Neural crest cell (in vitro differentiated cells): ENCODE data around the gene ZNF598. TPM values are rescaled to one million over a fixed set of nuclear protein-coding genes. Genes with fewer than 3 reads are reported as not detected.
A peak's percentile ranks its signal among the peaks of the same experiment; 100 is the strongest.

Experiments used
- DNase-seq: peaks from one replicate; pipeline ENCODE4 v3.0.0; 2021; ENCODE audit warnings: low read depth, mixed read lengths, low spot score
- H3K27ac Mint-ChIP-seq: one replicate; pipeline ENCODE4 v1.8.0; 2021; ENCODE audit warnings: mild to moderate bottlenecking, mixed read lengths; ENCODE audit not compliant: unreplicated experiment
- H3K27me3 Mint-ChIP-seq: 2 replicates; pipeline ENCODE4 v1.8.0; 2021; ENCODE audit warnings: low read depth, mild to moderate bottlenecking, mixed read lengths
- H3K36me3 Mint-ChIP-seq: 2 replicates; pipeline ENCODE4 v1.8.0; 2021; ENCODE audit warnings: low read depth, mild to moderate bottlenecking, mixed read lengths
- H3K4me1 Mint-ChIP-seq: 2 replicates; pipeline ENCODE4 v1.8.0; 2021; ENCODE audit warnings: mixed read lengths
- H3K4me3 Mint-ChIP-seq: one replicate; pipeline ENCODE4 v1.8.0; 2021; ENCODE audit warnings: mild to moderate bottlenecking, mixed read lengths
- H3K9me3 Mint-ChIP-seq: 2 replicates; pipeline ENCODE4 v1.8.0; 2021; ENCODE audit warnings: mixed read lengths
- total RNA-seq: library from RNA; stranded (reverse); gene quantifications from 2 replicates; pipeline ENCODE4 v1.2.1, GENCODE V29; 2021
- TF ChIP-seq, protein P1 (sequence below): fragments of 200-600 bp; sonication (generic); conservative IDR thresholded peaks from 2 replicates; pipeline ENCODE4 v1.5.0; 2021; ENCODE audit warnings: antibody characterized with exemption, mild to moderate bottlenecking

Gene ZNF598
- total RNA-seq, 1 donor from 2014 or later = 55.7 TPM

DNA sequence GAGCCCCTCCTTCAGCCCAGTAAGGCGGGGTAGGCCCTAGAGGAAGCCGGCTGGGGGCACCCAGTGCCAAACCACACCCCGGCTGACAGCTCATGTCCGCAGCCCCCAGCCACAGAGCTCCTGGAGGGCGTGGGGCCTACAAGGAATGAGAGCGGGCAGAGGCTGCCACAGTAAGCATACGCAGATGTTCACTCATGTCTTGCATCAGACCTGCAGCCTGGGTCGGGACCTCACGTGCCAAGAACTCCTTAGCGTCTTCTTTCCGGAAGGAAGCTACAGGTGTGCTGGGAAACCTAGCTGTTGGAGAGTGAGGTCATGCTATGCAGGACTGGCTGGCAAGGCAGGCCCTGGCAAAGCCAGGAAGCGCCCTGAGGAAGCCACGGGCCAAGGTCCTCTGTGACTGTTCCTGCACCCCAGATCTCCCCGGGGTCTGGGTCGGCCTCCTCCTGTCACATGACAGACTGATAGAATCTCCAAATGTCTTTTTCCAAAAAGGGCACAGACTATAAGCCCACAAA is 1.6 kb downstream of the ZNF598 start:
- TF ChIP-seq, protein P1, sequence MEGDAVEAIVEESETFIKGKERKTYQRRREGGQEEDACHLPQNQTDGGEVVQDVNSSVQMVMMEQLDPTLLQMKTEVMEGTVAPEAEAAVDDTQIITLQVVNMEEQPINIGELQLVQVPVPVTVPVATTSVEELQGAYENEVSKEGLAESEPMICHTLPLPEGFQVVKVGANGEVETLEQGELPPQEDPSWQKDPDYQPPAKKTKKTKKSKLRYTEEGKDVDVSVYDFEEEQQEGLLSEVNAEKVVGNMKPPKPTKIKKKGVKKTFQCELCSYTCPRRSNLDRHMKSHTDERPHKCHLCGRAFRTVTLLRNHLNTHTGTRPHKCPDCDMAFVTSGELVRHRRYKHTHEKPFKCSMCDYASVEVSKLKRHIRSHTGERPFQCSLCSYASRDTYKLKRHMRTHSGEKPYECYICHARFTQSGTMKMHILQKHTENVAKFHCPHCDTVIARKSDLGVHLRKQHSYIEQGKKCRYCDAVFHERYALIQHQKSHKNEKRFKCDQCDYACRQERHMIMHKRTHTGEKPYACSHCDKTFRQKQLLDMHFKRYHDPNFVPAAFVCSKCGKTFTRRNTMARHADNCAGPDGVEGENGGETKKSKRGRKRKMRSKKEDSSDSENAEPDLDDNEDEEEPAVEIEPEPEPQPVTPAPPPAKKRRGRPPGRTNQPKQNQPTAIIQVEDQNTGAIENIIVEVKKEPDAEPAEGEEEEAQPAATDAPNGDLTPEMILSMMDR = no peak
- no peak overlapping the region for H3K27ac Mint-ChIP-seq

DNA sequence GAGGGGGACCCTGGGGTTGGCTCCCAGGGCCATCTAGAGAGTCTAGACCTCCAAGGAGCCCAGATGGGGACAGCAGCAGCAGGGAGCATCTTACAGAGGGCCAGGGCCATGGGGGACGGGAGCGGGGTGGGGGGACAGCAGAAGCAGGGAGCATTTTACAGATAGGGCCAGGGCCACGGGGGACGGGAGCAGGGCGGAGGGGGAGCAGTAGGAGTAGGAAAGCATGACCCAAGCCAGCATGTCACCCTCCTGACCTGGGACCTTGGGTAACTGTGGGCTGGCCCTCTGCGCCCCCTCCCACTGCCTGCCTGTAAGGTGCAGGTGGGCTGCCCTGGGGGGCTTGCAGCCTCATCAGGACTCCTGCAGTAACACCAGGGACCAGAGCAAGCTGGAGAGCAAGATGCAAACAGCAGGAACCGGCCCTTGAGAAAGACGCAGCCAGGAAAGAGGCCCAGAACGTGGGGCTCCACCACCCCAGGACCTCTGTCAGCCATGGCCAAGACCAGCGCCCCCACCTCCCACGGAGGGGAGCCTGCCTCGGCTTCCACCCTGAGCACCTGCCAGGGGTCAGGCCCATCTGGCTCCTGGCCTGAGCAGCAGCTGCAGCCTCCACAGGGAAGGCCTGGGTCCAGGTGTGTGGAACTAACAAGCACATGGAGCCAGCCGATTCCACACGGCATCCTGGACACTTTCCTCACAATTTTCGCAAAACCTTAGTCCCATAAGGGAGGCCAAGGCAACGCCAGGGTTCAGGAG is 2.4 kb downstream of the ZNF598 start:
- TF ChIP-seq, protein P1 = no peak
- Mint-ChIP-seq H3K4me3 (peak overlapping the region; percentile 88), H3K27ac (peak overlapping the region; percentile 91), H3K36me3 (no peaks in the 10 kb centered on the region), H3K4me1 (peaks cover 25% of the 10 kb centered on the region), H3K27me3 (no peaks in the 10 kb centered on the region), H3K9me3 (no peaks in the 10 kb centered on the region)
- no peak for DNase-seq

More for the DNA sequence above, 1.6 kb downstream of the ZNF598 start:
- no peaks in the 10 kb centered on the region for H3K27me3 Mint-ChIP-seq
- peak overlapping the region; percentile 88 for H3K4me3 Mint-ChIP-seq
- no peaks in the 10 kb centered on the region for H3K9me3 Mint-ChIP-seq
- DNase-seq = no peak
- H3K36me3 Mint-ChIP-seq = no peaks in the 10 kb centered on the region
- peaks cover 25% of the 10 kb centered on the region for H3K4me1 Mint-ChIP-seq

DNA sequence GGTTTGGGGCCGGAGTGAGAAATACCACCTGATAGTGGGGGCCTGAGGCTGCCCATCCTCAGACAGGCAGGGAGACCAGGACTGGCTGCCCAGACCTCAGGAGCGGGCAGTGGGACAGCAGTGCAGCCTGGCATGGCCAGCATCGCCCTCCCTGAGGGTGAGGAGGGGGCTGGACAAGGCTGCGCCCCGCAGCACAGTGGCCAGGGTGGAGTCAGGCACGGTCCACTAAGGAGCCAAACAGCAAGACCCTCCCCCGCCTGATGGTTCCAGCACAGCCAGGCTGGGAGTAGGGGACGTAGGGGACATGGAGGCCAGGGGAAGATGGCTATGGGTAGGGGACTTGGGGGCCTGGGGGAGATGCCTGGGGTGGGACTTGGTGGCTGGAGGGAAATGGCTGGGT is 3.3 kb downstream of the ZNF598 start:
- no peaks in the 10 kb centered on the region for H3K27me3 Mint-ChIP-seq
- H3K4me1 Mint-ChIP-seq = peaks cover 25% of the 10 kb centered on the region
- TF ChIP-seq, protein P1 = no peak
- H3K36me3 Mint-ChIP-seq = no peaks in the 10 kb centered on the region
- peak overlapping the region; percentile 81 for H3K4me3 Mint-ChIP-seq
- DNase-seq = no peak
- H3K27ac Mint-ChIP-seq = no peak overlapping the region
- no peaks in the 10 kb centered on the region for H3K9me3 Mint-ChIP-seq

DNA sequence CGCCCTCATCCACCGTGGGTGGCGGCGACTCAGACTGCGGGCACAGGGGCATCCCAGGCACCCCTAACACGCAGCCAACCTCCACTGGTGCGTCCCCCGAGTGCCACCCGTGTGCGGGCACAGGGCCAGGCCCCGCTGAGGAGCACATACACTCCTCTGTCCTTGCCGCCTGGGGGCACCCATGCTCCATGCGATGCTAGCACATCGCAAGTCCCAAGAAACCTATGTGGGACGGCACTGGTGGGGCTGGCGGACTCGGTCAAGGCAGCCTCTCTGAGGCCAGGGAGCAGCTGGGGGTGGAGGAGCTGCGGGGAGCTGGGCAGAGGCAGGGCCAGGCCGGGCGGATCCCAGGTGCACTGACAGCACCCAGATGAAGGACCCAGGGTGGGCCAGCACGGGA is 4.0 kb downstream of the ZNF598 start:
- H3K4me1 Mint-ChIP-seq = peaks cover 25% of the 10 kb centered on the region
- no peaks in the 10 kb centered on the region for H3K27me3 Mint-ChIP-seq
- H3K27ac Mint-ChIP-seq = no peak overlapping the region
- H3K9me3 Mint-ChIP-seq = no peaks in the 10 kb centered on the region
- H3K36me3 Mint-ChIP-seq = no peaks in the 10 kb centered on the region
- peak overlapping the region; percentile 81 for H3K4me3 Mint-ChIP-seq
- DNase-seq = no peak
- TF ChIP-seq, protein P1 = no peak

DNA sequence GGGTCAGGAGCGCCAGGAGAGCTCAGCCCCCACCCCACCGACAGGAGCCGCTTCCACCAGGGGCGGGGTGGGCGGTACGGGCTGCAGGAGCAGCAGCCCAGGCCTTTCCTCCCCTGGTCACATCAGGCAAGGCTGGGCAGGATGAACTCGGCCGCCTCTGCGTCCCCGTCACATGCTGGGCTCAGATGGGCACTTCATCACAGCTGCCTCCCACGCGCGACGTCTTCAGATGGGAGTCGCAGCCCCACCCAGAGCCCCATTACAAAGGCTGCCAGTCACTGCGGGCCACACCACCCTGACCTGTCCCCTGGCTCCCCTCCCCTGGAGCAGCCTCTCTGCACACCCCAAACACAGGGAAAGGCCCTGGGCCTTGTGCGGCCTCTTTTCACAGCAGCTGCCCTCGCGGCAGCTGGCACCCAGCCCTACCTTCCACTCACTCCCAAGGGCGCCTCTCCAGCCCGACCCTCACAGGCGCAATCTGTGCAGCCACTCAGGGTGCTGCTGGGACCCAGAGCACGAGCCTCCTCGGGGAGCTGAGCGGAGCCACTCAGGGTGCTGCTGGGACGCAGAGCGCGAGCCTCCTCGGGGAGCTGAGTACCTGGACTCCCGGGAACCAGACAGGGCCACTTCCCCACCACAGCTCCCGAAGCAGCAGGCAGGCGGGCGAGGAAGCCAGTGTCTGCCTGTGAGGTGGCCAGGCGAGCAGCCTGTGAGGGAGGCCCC is 4.7 kb downstream of the ZNF598 start:
- DNase-seq = no peak
- no peaks in the 10 kb centered on the region for H3K36me3 Mint-ChIP-seq
- TF ChIP-seq, protein P1 = no peak
- H3K9me3 Mint-ChIP-seq = no peaks in the 10 kb centered on the region
- peak overlapping the region; percentile 31 for H3K4me3 Mint-ChIP-seq
- no peak overlapping the region for H3K27ac Mint-ChIP-seq
- peaks cover 19% of the 10 kb centered on the region for H3K4me1 Mint-ChIP-seq
- H3K27me3 Mint-ChIP-seq = no peaks in the 10 kb centered on the region
